Stimulated activated naive CD4-positive, alpha-beta T cell treated with Interleukin-2 at 50 U/mL for 16 hours (primary cell): ENCODE measurements around the gene SLC35F1.
A peak's percentile ranks its signal among the peaks of the same experiment; 100 is the strongest.
"Not testable (repeated sequence)": the region's sequence is repeated elsewhere in the genome, so short reads cannot be mapped to it uniquely, and the experiment has no call there.

Experiments used
- DNase-seq: peaks from one replicate; lab custom pipeline; 2025; lab: John Stamatoyannopoulos, UW

The SLC35F1 gene

DNA sequence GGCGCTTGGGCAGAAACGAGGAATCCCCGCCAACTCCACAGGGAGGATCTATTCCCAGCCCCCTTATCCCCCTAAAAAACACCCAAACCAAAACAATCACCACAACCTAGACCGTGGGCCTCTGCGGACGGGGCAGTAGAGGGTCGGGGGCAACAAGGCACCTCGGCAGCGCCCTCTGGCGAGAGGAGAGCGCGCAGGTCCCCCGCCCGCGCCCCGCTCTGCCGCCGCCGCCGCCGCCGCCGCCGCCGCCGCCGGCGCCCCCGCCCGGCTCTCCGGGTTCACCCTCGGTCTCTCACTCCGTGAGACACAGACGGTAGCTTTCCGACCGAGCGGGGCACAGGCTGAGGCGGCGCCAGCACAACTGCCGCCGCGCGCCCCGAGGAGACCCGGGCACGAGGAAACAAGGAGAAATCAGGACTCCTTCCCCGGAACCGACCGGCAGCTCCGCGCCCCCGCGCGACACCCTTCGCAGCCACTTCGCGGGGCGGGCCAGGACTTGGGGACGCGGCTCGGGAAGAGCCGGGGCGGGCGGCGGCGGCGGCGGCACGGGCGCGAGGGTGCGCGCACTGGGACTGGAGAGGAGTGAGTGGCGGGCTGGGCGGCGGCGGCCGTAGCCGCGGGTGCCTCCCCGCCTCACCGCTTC, at the start of gene SLC35F1:
Gene SLC35F1, plus strand, starts transcription at position 307 of the 643 bp plus-strand sequence.
- DNase-seq, result peak; percentile 11

DNA sequence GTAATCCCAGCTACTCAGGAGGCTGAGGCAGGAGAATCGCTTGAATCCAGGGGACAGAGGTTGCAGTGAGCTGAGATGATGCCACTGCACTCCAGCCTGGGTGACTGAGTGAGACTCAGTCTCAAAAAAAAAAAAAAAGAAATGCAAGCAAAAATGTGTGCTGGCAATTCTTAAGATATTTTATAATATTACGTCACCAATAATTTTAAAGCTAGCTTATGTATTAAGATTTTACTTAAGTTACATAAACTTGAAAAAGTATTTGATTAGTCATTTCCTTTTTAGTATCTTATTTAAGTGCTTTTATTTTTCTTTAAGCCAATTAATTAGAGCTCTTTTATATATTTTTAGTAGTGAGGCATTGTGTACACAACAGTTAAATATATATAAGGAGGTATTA, 48.5 kb upstream of the SLC35F1 start:
- not testable (repeated sequence) for DNase-seq

- no peak for DNase-seq
Measured at GRCh38 chr6:117861545-117861944, 45.5 kb upstream of the SLC35F1 start.

GRCh38 chr6:117866561-117866960, 40.5 kb upstream of the SLC35F1 start:
- DNase-seq, result no peak

GRCh38 chr6:117870486-117871242, 36.4 kb upstream of the SLC35F1 start:
- DNase-seq, result no peak

GRCh38 chr6:117880824-117881223, 26.2 kb upstream of the SLC35F1 start:
- DNase-seq, result no peak

GRCh38 chr6:117890172-117890571, 16.9 kb upstream of the SLC35F1 start:
- DNase-seq, result no peak

GRCh38 chr6:117906507-117906957, 532 bp upstream of the SLC35F1 start:
- no peak for DNase-seq

GRCh38 chr6:117907601-117908245, 659 bp downstream of the SLC35F1 start:
- no peak for DNase-seq

- no peak for DNase-seq
Measured at GRCh38 chr6:117908246-117909068, 1.4 kb downstream of the SLC35F1 start.

- no peak for DNase-seq
Measured at GRCh38 chr6:117909638-117910037, 2.6 kb downstream of the SLC35F1 start.

GRCh38 chr6:117910549-117910948, 3.5 kb downstream of the SLC35F1 start:
- no peak for DNase-seq

DNA sequence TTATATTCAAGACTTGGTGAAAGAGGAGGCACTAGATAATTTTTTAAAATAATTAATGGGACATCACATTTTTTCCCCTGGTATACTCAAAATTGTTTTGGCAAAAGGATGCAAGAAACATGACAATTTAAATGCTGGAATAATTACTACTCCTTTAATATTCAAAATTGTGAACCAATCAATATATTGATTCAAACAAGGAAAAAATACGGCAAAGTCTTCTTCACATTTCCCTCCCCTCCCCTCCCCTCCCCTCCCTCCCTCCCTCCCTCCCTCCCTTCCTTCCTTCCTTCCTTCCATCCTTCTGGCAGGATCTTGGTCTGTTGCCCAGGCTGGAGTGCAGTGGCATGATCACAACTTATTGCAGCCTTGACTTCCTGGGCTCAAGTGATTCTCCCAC, 4.1 kb downstream of the SLC35F1 start:
- DNase-seq, result no peak

DNA sequence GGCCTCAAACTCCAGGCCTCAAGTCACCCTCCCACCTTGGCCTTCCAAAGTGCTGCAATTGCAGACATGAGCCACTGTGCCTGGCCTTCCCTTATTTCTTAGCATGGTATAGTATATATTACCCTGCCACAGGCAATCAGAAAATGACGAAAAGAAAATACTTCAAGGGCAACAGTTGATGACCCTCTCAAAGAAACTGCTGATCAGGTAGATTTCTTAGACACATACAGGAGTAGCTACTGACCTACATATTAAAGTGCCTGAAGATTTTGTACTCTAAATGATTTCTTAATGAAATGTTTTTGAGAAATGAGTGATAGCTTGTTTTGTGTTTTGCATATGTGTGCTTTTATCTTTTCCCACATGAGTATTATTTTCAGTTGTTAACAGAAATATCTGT, 4.6 kb downstream of the SLC35F1 start:
- DNase-seq, result no peak

DNA sequence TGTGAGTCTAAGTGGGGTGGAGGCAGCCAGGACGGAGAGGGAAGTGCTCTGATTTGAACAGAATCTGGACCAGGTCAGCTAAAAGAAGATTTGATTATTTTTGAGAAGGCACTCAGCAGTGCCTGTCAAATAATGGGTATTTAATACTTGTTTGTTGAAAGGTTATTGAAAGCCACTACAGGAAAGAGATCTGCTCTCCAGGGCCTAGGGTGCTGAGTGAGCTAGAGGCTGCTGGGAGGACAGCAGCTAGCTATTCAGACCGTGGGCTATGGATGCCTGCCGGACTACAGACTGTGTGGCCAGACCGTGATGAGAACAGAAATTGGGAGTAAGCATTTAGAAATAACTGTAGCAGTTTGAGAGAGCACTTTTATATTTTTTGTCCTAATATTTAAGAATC, 8.8 kb downstream of the SLC35F1 start:
- no peak for DNase-seq

DNA sequence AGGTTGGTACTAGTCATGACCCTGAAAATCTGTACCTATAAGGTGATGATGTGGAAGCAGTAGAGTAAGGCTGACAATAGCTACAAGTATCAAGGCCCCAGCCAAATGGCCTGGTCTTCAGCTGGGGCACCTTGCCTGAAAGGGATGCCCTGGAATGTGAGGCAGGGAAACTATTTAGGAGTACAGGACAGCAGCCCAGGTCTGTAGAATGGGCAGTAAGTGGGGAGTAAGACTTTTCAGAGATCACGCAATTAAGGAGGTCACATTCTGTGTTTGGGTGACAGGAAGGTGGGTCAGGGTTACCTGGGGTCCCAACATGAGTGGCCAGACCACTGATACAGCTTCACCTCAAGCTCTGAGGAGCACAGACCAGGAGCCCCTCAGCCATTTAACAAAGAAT, 9.4 kb downstream of the SLC35F1 start:
- no peak for DNase-seq

GRCh38 chr6:117917176-117917575, 10.1 kb downstream of the SLC35F1 start:
- DNase-seq, result no peak

GRCh38 chr6:117918454-117918853, 11.4 kb downstream of the SLC35F1 start:
- DNase-seq, result no peak

- DNase-seq, result no peak
Measured at GRCh38 chr6:117919275-117919674, 12.2 kb downstream of the SLC35F1 start.

DNA sequence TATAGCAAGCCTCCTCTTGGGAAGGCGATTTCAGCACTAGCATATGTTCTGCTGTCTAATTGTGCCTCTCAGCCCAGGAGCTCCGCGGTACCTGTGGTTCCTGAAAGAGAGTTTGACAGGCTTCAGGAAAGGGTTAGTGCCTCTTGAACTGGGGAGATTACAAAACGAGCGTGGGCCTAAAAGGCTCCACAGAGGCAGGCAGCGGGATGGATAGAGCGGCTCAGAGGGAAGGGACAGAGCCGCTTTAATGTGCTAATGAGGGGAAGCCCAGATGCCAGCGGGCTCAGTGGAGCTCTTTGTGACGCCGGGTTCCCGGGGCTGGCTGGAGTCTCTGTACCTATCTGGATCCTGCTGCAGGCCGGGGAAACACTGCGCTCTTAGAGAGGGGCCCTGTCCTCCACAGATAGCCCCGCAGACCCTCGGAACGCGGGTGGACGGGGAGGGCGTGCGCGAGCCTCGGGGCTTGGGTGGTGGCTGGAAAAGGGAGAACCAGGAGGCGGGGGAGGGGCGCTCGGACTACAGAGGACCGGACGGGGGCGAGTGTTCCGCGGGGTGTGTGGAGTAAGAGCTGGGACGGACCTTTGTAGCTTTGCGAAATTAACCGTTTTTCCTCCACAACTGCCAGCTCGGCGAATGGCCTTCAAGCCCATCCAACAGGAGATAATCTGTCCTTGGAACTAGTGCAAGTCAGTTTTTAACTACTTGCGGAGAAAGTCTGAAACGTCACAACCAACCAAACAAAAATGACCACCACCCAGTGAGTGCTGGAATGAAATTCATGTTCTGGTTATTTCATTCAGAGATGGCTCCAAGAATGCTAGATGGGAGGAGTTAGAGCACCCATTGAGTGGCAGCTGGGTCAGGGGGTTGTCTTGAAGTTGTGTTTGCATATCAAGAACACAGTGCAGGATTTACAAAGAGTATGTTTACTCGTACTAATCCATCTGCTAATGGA, 13.0 kb downstream of the SLC35F1 start:
- DNase-seq, result no peak

DNA sequence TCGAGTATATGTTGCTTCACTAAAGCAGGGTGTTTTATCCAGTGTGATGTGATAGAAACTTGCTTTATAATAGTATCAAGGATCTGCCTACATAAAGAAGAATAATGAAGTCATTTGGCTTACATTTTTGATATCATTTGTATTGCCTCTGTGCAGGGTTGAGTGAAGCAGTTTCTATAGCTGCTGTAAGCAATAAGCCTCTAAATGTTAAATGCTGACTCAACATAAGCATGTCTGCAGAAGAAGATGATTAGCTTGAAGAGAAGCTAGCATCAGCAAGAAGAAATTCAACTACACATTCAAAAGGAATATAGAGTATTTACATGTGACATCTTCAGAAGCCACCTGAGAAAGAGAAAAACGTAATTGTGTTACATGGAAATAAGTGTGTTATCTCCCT, 17.6 kb downstream of the SLC35F1 start:
- no peak for DNase-seq
